Left lung (tissue), 10 donors: ENCODE measurements around the gene UBAP2L. TPM values are rescaled to one million over a fixed set of nuclear protein-coding genes. Genes with fewer than 3 reads are reported as not detected.
"Not testable (repeated sequence)": the region's sequence is repeated elsewhere in the genome, so short reads cannot be mapped to it uniquely, and the experiment has no call there.

ENCODE experiments used
- ATAC-seq: fragments of 200-7000 bp; cut with Tn5 transposase; one replicate; pipeline ENCODE4 v1.9.1; 2020; ENCODE audit warnings: moderate library complexity
- DNase-seq, 4 donors: peaks; one replicate each; pipeline ENCODE4 v3.0.0-alpha.2; 2013 to 2020
- H3K27ac ChIP-seq, 2 donors: fragments of 200-600 bp; sonication (generic) in 1 of 2; one replicate each; pipeline versions ENCODE4 v1.5.0 to v1.8.0; 2020 to 2021
- H3K27me3 ChIP-seq, 2 donors: fragments of 200-600 bp; sonication (generic) in 1 of 2; one replicate each; pipeline versions ENCODE4 v1.5.0 to v1.8.0; 2020 to 2021
- H3K36me3 ChIP-seq, 2 donors: fragments of 200-600 bp; sonication (generic) in 1 of 2; one replicate each; pipeline versions ENCODE4 v1.5.0 to v1.8.0; 2020 to 2021
- H3K4me1 ChIP-seq, 2 donors: fragments of 200-600 bp; one replicate each; pipeline ENCODE4 v1.8.0; 2021
- H3K4me3 ChIP-seq, 2 donors: fragments of 200-600 bp; sonication (generic) in 1 of 2; one replicate each; pipeline versions ENCODE4 v1.5.0 to v1.8.0; 2020 to 2021; ENCODE audit warnings: mild to moderate bottlenecking in 1 of 2
- H3K9me3 ChIP-seq, 2 donors: fragments of 200-600 bp; sonication (generic) in 1 of 2; one replicate each; pipeline versions ENCODE4 v1.5.0 to v1.8.0; 2020 to 2021
- intact Hi-C, 2 donors: fragments of 100-400 bp; cut with DNase I; formaldehyde crosslinking; loops; one replicate each; pipeline versions ENCODE4 v1.11.2 to v1.14.2; 2022
- polyA plus RNA-seq, 6 donors: library from polyadenylated mRNA; unstranded; fragments of 120-200 nt; gene quantifications; one replicate each; pipeline ENCODE4 v1.2.1, GENCODE V29; 2013; ENCODE audit not compliant: insufficient read length in 6 of 6
- total RNA-seq, 2 donors: library from RNA; stranded (reverse); fragmentation: NEBNext Ultra II Directional; extraction: Animal tissue kit (Norgen Biotek cat#: 25700); gene quantifications; one replicate each; pipeline ENCODE4 v1.2.1, GENCODE V29; 2021
- TF ChIP-seq, protein P1 (sequence below), 2 donors: fragments of 200-600 bp; sonication (generic) in 1 of 2; IDR thresholded peaks; one replicate each; pipeline versions ENCODE4 v1.5.0 to v1.8.0; 2021; ENCODE audit warnings: antibody characterized with exemption in 2 of 2
- donor health status: DM: no; HTN: yes; CAD: no.
- donor health status: DM: no; HTN: no; CAD: no.

UBAP2L gene
- total and polyA plus RNA-seq, 8 donors = 131 to 201 (median 174) TPM

DNA sequence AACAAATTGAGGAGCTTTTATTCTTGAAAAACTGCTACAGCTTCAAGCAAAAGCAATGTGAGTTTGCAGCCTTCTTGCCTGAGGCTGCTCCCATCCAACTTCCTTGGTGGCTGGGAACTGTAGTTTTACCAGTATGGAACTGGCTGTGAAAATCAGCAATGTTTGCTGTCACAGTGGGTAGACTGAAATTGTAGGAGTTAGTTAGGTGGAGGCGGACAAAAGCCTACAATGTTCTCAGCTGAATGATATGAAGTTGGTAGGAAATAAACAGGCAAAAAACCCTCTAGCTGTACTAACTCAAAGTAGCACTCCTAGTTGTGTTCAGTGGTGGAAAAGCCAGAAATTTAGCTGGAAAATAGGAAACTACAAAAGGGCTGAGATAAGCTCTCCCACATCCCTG is 70.2 kb downstream of the UBAP2L start:
- Histone ChIP-seq H3K27ac (no peak overlapping the region), H3K36me3 (no peaks in the 10 kb centered on the region), H3K27me3 (no peaks in the 10 kb centered on the region), H3K4me1 (no peaks in the 10 kb centered on the region), H3K4me3 (no peak overlapping the region), H3K9me3 (peaks cover 0 to 21% of the 10 kb centered on the region in 2 donors)
- intact Hi-C loops = no loop called here
- DNase-seq (no peak), ATAC-seq (no peak)
- TF ChIP-seq, protein P1, sequence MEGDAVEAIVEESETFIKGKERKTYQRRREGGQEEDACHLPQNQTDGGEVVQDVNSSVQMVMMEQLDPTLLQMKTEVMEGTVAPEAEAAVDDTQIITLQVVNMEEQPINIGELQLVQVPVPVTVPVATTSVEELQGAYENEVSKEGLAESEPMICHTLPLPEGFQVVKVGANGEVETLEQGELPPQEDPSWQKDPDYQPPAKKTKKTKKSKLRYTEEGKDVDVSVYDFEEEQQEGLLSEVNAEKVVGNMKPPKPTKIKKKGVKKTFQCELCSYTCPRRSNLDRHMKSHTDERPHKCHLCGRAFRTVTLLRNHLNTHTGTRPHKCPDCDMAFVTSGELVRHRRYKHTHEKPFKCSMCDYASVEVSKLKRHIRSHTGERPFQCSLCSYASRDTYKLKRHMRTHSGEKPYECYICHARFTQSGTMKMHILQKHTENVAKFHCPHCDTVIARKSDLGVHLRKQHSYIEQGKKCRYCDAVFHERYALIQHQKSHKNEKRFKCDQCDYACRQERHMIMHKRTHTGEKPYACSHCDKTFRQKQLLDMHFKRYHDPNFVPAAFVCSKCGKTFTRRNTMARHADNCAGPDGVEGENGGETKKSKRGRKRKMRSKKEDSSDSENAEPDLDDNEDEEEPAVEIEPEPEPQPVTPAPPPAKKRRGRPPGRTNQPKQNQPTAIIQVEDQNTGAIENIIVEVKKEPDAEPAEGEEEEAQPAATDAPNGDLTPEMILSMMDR (IDR thresholded peaks at IDR 0.05) = no peak

DNA sequence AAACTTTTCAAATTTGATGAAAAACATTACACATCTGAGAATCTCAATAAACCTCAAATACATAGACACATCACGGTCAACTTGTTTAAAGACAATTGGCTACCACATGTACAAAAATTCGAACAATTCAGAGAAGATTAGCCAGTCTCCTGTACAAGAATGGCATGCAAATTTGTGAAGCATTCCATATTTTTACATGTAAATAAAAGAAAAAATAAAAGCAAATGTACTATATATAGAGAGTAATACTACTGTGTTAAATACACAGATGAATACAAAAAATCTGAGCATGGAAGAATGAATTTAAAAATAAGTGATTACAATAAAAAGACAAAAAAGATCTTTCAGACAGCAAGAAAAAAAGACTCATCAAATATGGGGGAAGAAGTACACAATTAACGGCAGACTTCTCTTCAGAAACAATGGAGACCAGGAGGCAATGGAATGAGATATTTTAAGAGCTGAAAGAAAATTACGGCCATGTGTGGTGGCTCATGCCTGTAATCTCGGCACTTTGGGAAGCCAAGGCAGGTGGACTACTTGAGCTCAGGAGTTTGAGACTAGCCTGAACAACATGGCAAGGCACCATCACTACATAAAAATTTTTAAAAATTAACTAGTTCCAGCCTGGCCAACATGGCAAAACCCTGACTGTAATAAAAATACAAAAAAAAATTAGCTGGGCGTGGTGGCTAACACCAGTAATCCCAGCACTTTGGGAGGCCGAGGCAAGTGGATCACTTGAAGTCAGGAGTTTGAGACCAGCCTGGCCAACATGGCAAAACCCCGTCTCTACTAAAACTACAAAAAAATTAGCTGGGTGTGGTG is 74.9 kb downstream of the UBAP2L start:
- DNase-seq (no peak), ATAC-seq (no peak)
- TF ChIP-seq, protein P1 (IDR thresholded peaks at IDR 0.05) = no peak
- H3K4me3 ChIP-seq = no peak overlapping the region
- H3K4me1 ChIP-seq = no peaks in the 10 kb centered on the region
- H3K27me3 ChIP-seq = no peaks in the 10 kb centered on the region
- intact Hi-C loops = no loop called here
- H3K27ac ChIP-seq = no peak overlapping the region
- no peaks in the 10 kb centered on the region for H3K36me3 ChIP-seq
- H3K9me3 ChIP-seq = peaks cover 0 to 34% of the 10 kb centered on the region in 2 donors

DNA sequence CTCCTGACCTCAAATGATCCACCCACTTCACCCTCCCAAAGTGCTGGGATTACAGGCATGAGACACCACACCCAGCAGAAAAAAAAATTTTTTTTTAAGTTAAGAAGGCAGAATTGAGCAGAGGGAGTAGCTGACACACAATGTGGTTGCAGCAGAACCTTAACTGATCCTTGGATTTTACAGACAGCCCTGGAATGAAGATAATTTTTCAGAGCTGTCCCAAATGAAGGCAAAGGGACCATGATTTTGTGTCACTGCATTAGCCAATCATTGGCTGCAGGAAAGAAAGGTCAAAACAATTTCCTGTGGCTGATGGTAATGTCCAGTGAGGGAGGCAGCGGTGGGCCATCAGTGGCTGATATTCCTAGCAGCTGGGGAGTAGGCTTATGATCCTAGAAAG is 80.8 kb downstream of the UBAP2L start:
- Histone ChIP-seq H3K4me1 (no peaks in the 10 kb centered on the region), H3K27ac (no peak overlapping the region), H3K36me3 (no peaks in the 10 kb centered on the region), H3K27me3 (no peaks in the 10 kb centered on the region), H3K9me3 (peaks cover 0 to 6% of the 10 kb centered on the region in 2 donors), H3K4me3 (no peak overlapping the region)
- TF ChIP-seq, protein P1 (IDR thresholded peaks at IDR 0.05) = no peak
- no peak for ATAC-seq
- DNase-seq = no peak
- intact Hi-C loops = no loop called here

DNA sequence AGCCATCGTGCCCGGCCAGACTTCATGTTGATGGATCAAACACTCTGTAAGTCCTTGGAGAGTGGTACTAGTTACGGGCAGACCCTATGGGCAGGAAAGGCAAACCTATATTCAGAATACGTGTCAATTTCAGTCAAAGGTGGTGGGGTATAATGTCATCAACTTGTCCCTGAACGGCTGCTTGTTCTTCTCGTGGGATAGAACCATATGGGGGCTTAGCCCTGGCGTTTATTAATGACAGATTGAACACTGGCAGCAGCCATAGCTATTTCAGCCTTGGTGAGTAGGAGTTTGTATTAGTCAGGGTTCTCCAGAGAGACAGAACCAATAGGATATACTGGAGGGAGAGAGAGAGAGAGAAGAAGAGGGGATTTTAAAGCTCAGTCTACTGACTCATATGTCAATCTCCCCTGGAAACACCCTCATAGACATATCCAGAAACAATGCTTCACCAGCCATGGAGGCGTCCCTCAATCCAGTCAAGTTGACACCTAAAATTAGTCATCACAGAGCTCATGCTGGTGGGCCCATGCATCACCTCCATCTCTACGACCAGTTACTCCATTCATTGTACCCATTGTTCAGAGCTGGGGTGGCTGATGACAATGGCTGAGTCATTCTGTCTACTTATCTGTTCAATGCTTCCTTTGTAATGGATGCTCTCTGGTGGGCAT is 84.0 kb downstream of the UBAP2L start:
- intact Hi-C loops = no loop called here
- no peak for ATAC-seq
- no peak overlapping the region for H3K27ac ChIP-seq
- H3K4me3 ChIP-seq = no peak overlapping the region
- no peaks in the 10 kb centered on the region for H3K4me1 ChIP-seq
- peaks cover 0 to 1% of the 10 kb centered on the region in 2 donors for H3K9me3 ChIP-seq
- no peaks in the 10 kb centered on the region for H3K27me3 ChIP-seq
- no peaks in the 10 kb centered on the region for H3K36me3 ChIP-seq
- TF ChIP-seq, protein P1 (IDR thresholded peaks at IDR 0.05) = no peak
- no peak for DNase-seq

DNA sequence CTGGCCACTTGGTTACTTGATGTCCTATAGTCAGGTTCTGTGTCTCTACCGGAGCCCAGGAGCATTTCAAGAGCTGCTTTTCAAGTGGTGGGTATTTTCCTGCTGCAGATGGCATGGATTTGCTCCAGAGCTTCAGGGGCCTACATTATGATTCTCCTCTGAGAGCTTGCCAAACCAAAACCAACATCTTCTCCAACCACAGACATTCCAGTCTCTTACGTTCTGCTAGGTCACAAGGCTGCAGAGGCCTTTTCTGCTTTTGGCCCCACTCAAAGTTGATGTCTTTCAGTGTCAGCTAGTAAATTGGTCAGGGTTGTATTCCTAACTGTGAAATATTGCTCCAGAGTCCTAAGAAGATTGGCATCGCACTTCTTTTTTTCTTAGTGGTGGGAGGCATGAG is 85.4 kb downstream of the UBAP2L start:
- Histone ChIP-seq H3K4me1 (no peaks in the 10 kb centered on the region), H3K27me3 (no peaks in the 10 kb centered on the region), H3K4me3 (no peak overlapping the region), H3K9me3 (peaks cover 0 to 1% of the 10 kb centered on the region in 2 donors), H3K27ac (no peak overlapping the region), H3K36me3 (no peaks in the 10 kb centered on the region)
- intact Hi-C loops = no loop called here
- ATAC-seq (no peak), DNase-seq (no peak)
- TF ChIP-seq, protein P1 (IDR thresholded peaks at IDR 0.05) = no peak

DNA sequence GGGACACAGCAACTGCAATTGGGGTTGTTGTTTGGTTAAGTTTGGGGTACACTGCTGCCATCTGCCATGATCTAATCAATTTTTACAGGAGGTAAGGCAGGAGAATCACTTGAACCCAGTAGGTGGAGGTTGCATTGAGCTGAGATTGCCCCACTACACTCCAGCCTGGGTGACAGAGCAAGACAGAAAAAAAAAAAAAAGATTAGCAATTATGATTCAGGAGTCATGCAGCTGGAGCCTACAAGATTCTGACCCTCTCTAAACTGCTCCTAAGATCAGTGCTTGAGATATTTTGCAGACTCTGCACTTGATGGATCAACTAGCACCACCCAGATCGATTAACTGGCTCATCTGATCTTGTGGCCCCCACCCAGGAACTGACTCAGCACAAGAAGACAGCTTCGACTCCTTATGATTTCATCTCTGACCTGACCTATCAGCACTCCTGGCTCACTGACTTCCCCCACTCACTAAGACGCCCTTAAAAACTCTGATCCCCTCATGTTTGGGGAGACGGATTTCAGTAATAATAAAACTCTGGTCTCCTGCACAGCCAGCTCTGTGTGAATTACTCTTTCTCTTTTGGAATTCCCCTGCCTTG is 87.0 kb downstream of the UBAP2L start:
- H3K9me3 ChIP-seq, DNase-seq, H3K4me1 ChIP-seq, H3K27me3 ChIP-seq, ATAC-seq, H3K36me3 ChIP-seq, H3K4me3 ChIP-seq, H3K27ac ChIP-seq, intact Hi-C loops: not testable (repeated sequence)

DNA sequence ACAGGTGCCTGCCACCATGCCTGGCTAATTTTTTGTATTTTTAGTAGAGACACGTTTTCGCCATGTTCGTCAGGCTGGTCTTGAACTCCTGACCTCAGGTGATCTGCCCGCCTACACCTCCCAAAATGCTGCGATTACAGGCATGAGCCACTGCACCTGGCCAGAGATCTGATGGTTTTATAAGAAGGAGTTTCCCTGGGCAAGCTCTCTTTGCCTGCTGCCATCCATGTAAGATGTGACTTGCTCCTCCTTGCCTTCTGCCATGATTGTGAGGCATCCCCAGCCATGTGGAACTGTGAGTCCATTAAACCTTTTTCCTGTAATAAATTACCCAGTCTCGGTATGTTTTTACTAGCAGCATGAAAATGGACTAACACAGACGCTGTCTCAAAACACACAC is 88.4 kb downstream of the UBAP2L start:
- H3K27ac ChIP-seq, H3K36me3 ChIP-seq, H3K9me3 ChIP-seq, H3K27me3 ChIP-seq, intact Hi-C loops, H3K4me1 ChIP-seq, DNase-seq, ATAC-seq, H3K4me3 ChIP-seq: not testable (repeated sequence)
